Tibial nerve (tissue), 4 donors: ENCODE data around the gene FBXL16. TPM values are rescaled to one million over a fixed set of nuclear protein-coding genes. Genes with fewer than 3 reads are reported as not detected.
A peak's percentile ranks its signal among the peaks of the same experiment; 100 is the strongest.

Experiments
- DNase-seq, 2 donors: peaks; one replicate each; pipeline ENCODE4 v3.0.0-alpha.2; 2019; ENCODE audit warnings: low spot score in 2 of 2
- H3K27ac ChIP-seq, 4 donors: fragments of 200-600 bp; sonication (generic) in 3 of 4; one replicate each; pipeline ENCODE4 v1.5.1; 2017 to 2019; ENCODE audit warnings: mild to moderate bottlenecking in 1 of 4
- H3K27me3 ChIP-seq, 2 donors: fragments of 200-600 bp; sonication (generic) in 1 of 2; one replicate each; pipeline versions ENCODE4 v1.5.1 to v1.6.0; 2017 to 2019
- H3K36me3 ChIP-seq, 3 donors: fragments of 200-600 bp; sonication (generic); one replicate each; pipeline ENCODE4 v1.5.1; 2018 to 2019
- H3K4me1 ChIP-seq, 4 donors: fragments of 200-600 bp; sonication (generic) in 3 of 4; one replicate each; pipeline ENCODE4 v1.5.1; 2017 to 2019
- H3K4me3 ChIP-seq, 4 donors: fragments of 200-600 bp; sonication (generic) in 3 of 4; one replicate each; pipeline ENCODE4 v1.5.1; 2017 to 2019; ENCODE audit warnings: mild to moderate bottlenecking in 1 of 4, moderate library complexity in 1 of 4
- H3K9me3 ChIP-seq, 4 donors: fragments of 200-600 bp; sonication (generic) in 3 of 4; one replicate each; pipeline ENCODE4 v1.5.1; 2017 to 2019
- CTCF ChIP-seq, 5 experiments: fragments of 200-600 bp in 3 of 5; fragments of 450-650 bp in 2 of 5; sonication (generic) in 3 of 5; IDR thresholded peaks; one replicate each; pipeline ENCODE4 v1.5.1; 2016 to 2019; ENCODE audit warnings: antibody characterized with exemption in 5 of 5, mild to moderate bottlenecking in 3 of 5, moderate library complexity in 2 of 5
- EP300 ChIP-seq, 2 donors: sonication (generic); formaldehyde crosslinking; IDR thresholded peaks; one replicate each; pipeline ENCODE4 v1.6.1; 2017; ENCODE audit warnings: antibody characterized with exemption in 2 of 2, mild to moderate bottlenecking in 1 of 2
- POLR2A ChIP-seq, 2 donors: fragments of 450-650 bp; IDR thresholded peaks; one replicate each; pipeline ENCODE4 v1.6.1; 2017; ENCODE audit warnings: antibody characterized with exemption in 2 of 2, mild to moderate bottlenecking in 2 of 2, moderate library complexity in 2 of 2
- WGBS, 2 donors: methylation state at CpG; one replicate each; pipeline ENCODE4 v1.1.5; 2018; 5-methylcytosine and 5-hydroxymethylcytosine counted together
- total RNA-seq, 4 donors: library from RNA; depleted of rRNA; stranded (reverse); fragments of >200 nt; gene quantifications; one replicate each; pipeline ENCODE4 v1.1.0, GENCODE V29; 2016

FBXL16 gene
- total RNA-seq, 4 donors from 2014 or later = 1.5 to 5.7 (median 3.5) TPM

- TF ChIP-seq POLR2A (IDR thresholded peaks at IDR 0.05) (no peak), EP300 (IDR thresholded peaks at IDR 0.05) (no peak), CTCF (IDR thresholded peaks at IDR 0.05) (no peak)
- peaks cover 0 to 3% of the 10 kb centered on the region in 2 donors for H3K27me3 ChIP-seq
- H3K27ac ChIP-seq = peak overlapping the region in 2 of 4 donors; percentile 85 to 87
- H3K4me3 ChIP-seq = peak overlapping the region; percentile 75 to 100 (median 94)
- H3K36me3 ChIP-seq = peaks cover 0 to 48% (median 0%) of the 10 kb centered on the region in 3 donors
- no peaks in the 10 kb centered on the region for H3K9me3 ChIP-seq
- peaks cover 0 to 16% (median 14%) of the 10 kb centered on the region in 4 donors for H3K4me1 ChIP-seq
- DNase-seq = no peak
- WGBS, 2 donors = 41 to 44% methylated on average over 33 to 38 of the region's 38 CpGs
These were observed 34.2 kb upstream of the FBXL16 start for GRCh38 chr16:739560-740458.

GRCh38 chr16:736936-737481 is 31.4 kb upstream of the FBXL16 start:
- Histone ChIP-seq H3K27ac (no peak overlapping the region), H3K4me3 (no peak overlapping the region), H3K9me3 (no peaks in the 10 kb centered on the region), H3K36me3 (peaks cover 0 to 76% (median 0%) of the 10 kb centered on the region in 3 donors), H3K4me1 (peaks cover 0 to 16% (median 14%) of the 10 kb centered on the region in 4 donors), H3K27me3 (no peaks in the 10 kb centered on the region)
- no peak for DNase-seq
- WGBS, 2 donors = 93 to 95% methylated on average over 29 of the region's 29 CpGs
- TF ChIP-seq EP300 (IDR thresholded peaks at IDR 0.05) = no peak
- no peak for TF ChIP-seq POLR2A (IDR thresholded peaks at IDR 0.05)

GRCh38 chr16:735982-736453 is 30.4 kb upstream of the FBXL16 start:
- H3K27me3 ChIP-seq = no peaks in the 10 kb centered on the region
- H3K9me3 ChIP-seq = no peaks in the 10 kb centered on the region
- no peak for DNase-seq
- H3K36me3 ChIP-seq = peaks cover 0 to 86% (median 0%) of the 10 kb centered on the region in 3 donors
- 82 to 90% methylated on average over 13 of the region's 13 CpGs for WGBS, 2 donors
- H3K27ac ChIP-seq = no peak overlapping the region
- TF ChIP-seq CTCF (IDR thresholded peaks at IDR 0.05) (no peak), POLR2A (IDR thresholded peaks at IDR 0.05) (no peak), EP300 (IDR thresholded peaks at IDR 0.05) (no peak)
- H3K4me3 ChIP-seq = no peak overlapping the region
- peaks cover 0 to 13% (median 11%) of the 10 kb centered on the region in 4 donors for H3K4me1 ChIP-seq

- Histone ChIP-seq H3K27ac (no peak overlapping the region), H3K9me3 (no peaks in the 10 kb centered on the region), H3K4me3 (no peak overlapping the region), H3K27me3 (no peaks in the 10 kb centered on the region), H3K4me1 (peaks cover 0 to 9% (median 8%) of the 10 kb centered on the region in 4 donors), H3K36me3 (peaks cover 0 to 94% (median 0%) of the 10 kb centered on the region in 3 donors)
- DNase-seq = no peak
- WGBS, 2 donors = 93 to 94% methylated on average over 23 to 25 of the region's 25 CpGs
- TF ChIP-seq CTCF (IDR thresholded peaks at IDR 0.05) = no peak
- TF ChIP-seq POLR2A (IDR thresholded peaks at IDR 0.05) = no peak
- no peak for TF ChIP-seq EP300 (IDR thresholded peaks at IDR 0.05)
These were observed 29.6 kb upstream of the FBXL16 start for GRCh38 chr16:734981-735881.
